Upper lobe of right lung (tissue), 1 donor: Measurements from ENCODE around the gene CRIP3. TPM values are rescaled to one million over a fixed set of nuclear protein-coding genes. Genes with fewer than 3 reads are reported as not detected.

Experiments
- ATAC-seq: fragments of 200-7000 bp; cut with Tn5 transposase; one replicate; pipeline ENCODE4 v1.9.1; 2020; ENCODE audit warnings: mild to moderate bottlenecking, moderate library complexity
- DNase-seq: peaks from one replicate; pipeline ENCODE4 v3.0.0-alpha.2; 2020
- H3K27ac ChIP-seq: fragments of 200-600 bp; one replicate; pipeline ENCODE4 v1.8.0; 2022
- H3K27me3 ChIP-seq: fragments of 200-600 bp; one replicate; pipeline ENCODE4 v1.8.0; 2022; ENCODE audit warnings: mild to moderate bottlenecking
- H3K36me3 ChIP-seq: fragments of 200-600 bp; one replicate; pipeline ENCODE4 v1.8.0; 2022
- H3K4me1 ChIP-seq: fragments of 200-600 bp; one replicate; pipeline ENCODE4 v1.8.0; 2022
- H3K4me3 ChIP-seq: fragments of 200-600 bp; one replicate; pipeline ENCODE4 v1.8.0; 2022; ENCODE audit warnings: mild to moderate bottlenecking
- H3K9me3 ChIP-seq: fragments of 200-600 bp; one replicate; pipeline ENCODE4 v1.8.0; 2022
- intact Hi-C: fragments of 100-400 bp; cut with DNase I; formaldehyde crosslinking; loops from one replicate; pipeline ENCODE4 v1.11.0; 2022
- total RNA-seq: library from RNA; stranded (reverse); fragmentation: NEBNext Ultra II Directional; extraction: Animal tissue kit (Norgen Biotek cat#: 25700); gene quantifications from one replicate; pipeline ENCODE4 v1.2.1, GENCODE V29; 2021
- TF ChIP-seq, protein P1 (sequence below): fragments of 200-600 bp; IDR thresholded peaks from one replicate; pipeline ENCODE4 v1.8.0; 2022; ENCODE audit warnings: antibody characterized with exemption
- donor health status: DM: no; HTN: yes; CAD: no; lungs with severe emphysema.

Gene CRIP3
- total RNA-seq, 1 donor from 2014 or later, result 0.90 TPM

DNA sequence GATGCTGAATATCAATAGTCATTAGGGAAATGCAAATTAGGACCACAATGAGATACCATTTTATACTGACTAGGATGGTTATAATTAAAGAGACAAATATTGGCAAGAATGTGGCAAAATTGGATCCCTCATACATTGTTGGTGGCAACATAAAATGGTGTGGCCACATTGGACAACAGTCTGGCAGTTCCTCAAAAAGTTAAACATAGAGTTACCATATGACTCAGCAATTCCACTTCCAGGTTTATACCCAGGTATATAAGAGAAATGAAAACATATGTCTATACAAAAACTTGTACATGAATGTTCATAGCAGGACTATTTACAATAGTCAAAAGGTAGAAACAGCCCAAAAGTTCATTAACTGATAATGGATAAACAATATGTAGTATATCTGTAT lies 2.0 kb upstream of the CRIP3 start:
- Histone ChIP-seq H3K27ac (no peak overlapping the region), H3K9me3 (no peaks in the 10 kb centered on the region), H3K27me3 (no peaks in the 10 kb centered on the region), H3K36me3 (no peaks in the 10 kb centered on the region), H3K4me3 (no peak overlapping the region), H3K4me1 (peaks cover 15% of the 10 kb centered on the region)
- DNase-seq (no peak), ATAC-seq (no peak)
- intact Hi-C loops, result no loop called here
- TF ChIP-seq, protein P1, sequence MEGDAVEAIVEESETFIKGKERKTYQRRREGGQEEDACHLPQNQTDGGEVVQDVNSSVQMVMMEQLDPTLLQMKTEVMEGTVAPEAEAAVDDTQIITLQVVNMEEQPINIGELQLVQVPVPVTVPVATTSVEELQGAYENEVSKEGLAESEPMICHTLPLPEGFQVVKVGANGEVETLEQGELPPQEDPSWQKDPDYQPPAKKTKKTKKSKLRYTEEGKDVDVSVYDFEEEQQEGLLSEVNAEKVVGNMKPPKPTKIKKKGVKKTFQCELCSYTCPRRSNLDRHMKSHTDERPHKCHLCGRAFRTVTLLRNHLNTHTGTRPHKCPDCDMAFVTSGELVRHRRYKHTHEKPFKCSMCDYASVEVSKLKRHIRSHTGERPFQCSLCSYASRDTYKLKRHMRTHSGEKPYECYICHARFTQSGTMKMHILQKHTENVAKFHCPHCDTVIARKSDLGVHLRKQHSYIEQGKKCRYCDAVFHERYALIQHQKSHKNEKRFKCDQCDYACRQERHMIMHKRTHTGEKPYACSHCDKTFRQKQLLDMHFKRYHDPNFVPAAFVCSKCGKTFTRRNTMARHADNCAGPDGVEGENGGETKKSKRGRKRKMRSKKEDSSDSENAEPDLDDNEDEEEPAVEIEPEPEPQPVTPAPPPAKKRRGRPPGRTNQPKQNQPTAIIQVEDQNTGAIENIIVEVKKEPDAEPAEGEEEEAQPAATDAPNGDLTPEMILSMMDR, result no peak

DNA sequence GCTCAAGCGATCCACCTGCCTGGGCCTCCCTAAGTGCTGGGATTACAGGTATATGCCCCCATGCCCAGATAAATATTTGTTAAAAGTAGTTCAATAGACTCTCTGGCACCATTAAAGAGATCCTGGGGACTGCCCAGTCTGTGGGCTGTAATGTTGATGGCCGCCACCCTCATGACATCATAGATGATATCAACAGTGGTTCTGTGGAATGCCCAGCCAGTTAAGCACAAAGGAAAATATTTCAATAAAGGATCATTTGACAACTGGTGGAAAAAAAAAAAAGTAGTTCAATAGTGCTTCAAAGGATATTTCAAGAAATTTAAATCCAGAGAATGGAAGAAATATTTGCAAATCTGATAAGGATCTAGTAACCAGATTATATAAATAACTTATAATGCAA lies 1.5 kb upstream of the CRIP3 start:
- Histone ChIP-seq H3K9me3 (no peaks in the 10 kb centered on the region), H3K27me3 (no peaks in the 10 kb centered on the region), H3K36me3 (no peaks in the 10 kb centered on the region), H3K4me1 (peaks cover 15% of the 10 kb centered on the region), H3K4me3 (no peak overlapping the region), H3K27ac (no peak overlapping the region)
- DNase-seq (no peak), ATAC-seq (no peak)
- TF ChIP-seq, protein P1, result no peak
- intact Hi-C loops, result no loop called here

DNA sequence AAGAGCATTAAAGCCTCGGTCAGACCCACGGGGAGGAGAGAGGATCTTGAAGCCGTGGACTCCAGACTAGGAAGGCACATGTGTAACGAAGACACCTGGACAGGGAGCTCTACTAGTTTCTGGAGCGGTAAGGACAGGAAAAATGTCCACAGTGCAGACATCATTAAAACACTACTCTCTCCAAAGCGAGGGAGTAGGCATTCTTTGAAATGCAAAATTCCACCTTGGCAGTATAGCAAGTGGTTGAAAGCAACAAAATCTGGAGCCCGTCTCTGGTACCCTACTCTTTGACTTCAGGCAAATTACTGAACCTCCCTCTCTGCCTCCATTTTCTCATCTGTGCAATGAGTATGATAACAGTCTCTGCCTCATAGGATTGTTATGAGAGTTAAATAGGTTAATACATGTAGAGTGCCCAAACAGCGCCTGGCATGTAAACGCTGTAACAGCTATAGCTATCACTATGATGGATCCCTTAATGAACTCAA lies 408 bp upstream of the CRIP3 start:
- no peaks in the 10 kb centered on the region for H3K36me3 ChIP-seq
- H3K27ac ChIP-seq, result no peak overlapping the region
- TF ChIP-seq, protein P1, result no peak
- H3K4me1 ChIP-seq, result peaks cover 15% of the 10 kb centered on the region
- DNase-seq (no peak), ATAC-seq (no peak)
- peak overlapping the region; percentile 36 for H3K4me3 ChIP-seq
- intact Hi-C loops, result no loop called here
- no peaks in the 10 kb centered on the region for H3K9me3 ChIP-seq
- H3K27me3 ChIP-seq, result no peaks in the 10 kb centered on the region

DNA sequence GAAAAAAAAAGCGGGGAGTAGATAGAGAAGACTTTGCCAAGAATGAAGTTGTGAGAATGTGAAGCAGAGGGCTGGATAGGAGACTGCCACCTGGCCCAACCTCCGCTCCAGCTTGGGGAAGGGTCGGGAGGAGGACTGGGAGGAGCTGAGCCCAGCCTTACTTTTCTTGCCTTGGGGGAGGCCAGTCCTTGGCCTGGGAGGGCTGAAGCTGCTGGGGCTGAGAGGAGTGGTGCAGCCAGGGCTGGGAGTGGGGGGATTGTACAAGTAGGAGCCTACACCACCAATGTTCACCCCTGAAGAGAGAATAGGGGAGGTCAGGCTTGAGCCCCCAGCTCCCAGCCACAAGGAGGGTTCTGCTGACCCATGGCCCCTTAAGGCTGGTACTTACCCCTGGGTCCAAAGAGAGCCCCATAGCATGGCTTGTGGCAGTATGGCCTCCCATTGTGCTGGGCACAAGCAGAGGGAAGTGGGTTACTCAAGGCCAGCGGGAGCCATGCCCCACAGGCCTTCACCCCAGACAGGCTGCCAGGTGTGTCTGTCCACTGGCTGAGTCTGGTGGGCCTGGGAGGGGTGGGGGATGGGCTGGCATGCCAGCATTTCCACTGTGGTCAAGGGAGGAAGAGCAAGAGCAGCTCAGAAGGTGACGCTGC lies 1.1 kb downstream of the CRIP3 start:
- intact Hi-C loops, result no loop called here
- ATAC-seq (no peak), DNase-seq (no peak)
- Histone ChIP-seq H3K36me3 (no peaks in the 10 kb centered on the region), H3K27ac (no peak overlapping the region), H3K27me3 (no peaks in the 10 kb centered on the region), H3K4me3 (no peak overlapping the region), H3K4me1 (peaks cover 11% of the 10 kb centered on the region), H3K9me3 (no peaks in the 10 kb centered on the region)
- TF ChIP-seq, protein P1, result no peak

DNA sequence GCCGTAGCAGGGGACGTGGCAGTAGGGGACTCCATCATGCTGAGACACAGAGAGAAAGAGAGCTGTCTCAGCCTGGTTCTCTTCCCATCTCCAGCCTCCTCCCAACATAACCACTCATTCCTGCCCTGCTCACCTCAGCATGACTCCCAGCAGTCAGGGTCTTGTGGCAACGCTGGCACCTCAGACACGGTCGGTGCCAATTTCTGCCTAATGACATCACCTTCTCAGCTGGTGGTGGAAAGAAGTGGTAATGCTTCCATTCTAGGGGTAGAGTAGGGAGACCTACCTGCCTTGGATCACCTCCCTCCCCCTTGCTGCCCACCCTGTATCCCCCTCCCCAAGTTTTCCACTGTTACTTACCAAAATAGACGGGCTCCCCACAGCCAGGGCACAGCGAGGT lies 2.5 kb downstream of the CRIP3 start:
- Histone ChIP-seq H3K27ac (no peak overlapping the region), H3K4me3 (no peak overlapping the region), H3K27me3 (no peaks in the 10 kb centered on the region), H3K9me3 (no peaks in the 10 kb centered on the region), H3K4me1 (peaks cover 11% of the 10 kb centered on the region), H3K36me3 (no peaks in the 10 kb centered on the region)
- ATAC-seq, result no peak
- no peak for DNase-seq
- intact Hi-C loops, result no loop called here
- TF ChIP-seq, protein P1, result no peak

DNA sequence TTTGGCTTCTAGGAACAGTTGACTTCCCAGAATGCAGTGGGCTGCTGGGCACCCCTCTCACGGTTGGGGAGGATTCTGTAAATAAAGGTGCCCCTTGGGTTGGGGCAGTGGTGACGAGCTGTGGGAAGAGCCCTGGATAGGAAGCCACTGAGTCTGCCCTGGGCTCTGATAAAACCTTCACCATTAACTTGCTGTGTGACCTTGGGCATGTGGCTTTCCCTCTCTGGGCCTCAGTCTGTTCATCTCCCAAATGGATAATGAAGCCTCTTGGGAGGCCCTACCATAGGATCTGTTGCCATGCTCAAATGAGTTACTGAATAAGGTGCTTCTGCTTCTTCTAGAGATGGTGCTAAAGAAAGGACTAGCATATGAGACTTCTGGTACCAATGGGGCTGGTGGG lies 3.7 kb downstream of the CRIP3 start:
- peaks cover 11% of the 10 kb centered on the region for H3K4me1 ChIP-seq
- intact Hi-C loops, result no loop called here
- no peaks in the 10 kb centered on the region for H3K36me3 ChIP-seq
- DNase-seq, result no peak
- H3K27ac ChIP-seq, result no peak overlapping the region
- ATAC-seq, result no peak
- TF ChIP-seq, protein P1, result no peak
- H3K9me3 ChIP-seq, result no peaks in the 10 kb centered on the region
- no peak overlapping the region for H3K4me3 ChIP-seq
- peaks cover 6% of the 10 kb centered on the region for H3K27me3 ChIP-seq
